K562 (cell line): ENCODE data around the gene NOA1. TPM values are rescaled to one million over a fixed set of nuclear protein-coding genes. Genes with fewer than 3 reads are reported as not detected.

Source experiments
- CEBPB ChIP-seq: fragments of 450-650 bp; IDR thresholded peaks from 2 replicates; pipeline ENCODE4 v1.6.1; 2016; ENCODE audit warnings: missing genetic modification characterization, missing compliant biosample characterization
- FOSL1 ChIP-seq: fragments of 200-800 bp; sonication (Bioruptor generic); conservative IDR thresholded peaks from 2 replicates; pipeline ENCODE4 v1.6.1; 2016; ENCODE audit warnings: missing genetic modification characterization, missing compliant biosample characterization
- NR1H2 ChIP-seq: sonication (generic); formaldehyde crosslinking; IDR thresholded peaks from 2 replicates; pipeline ENCODE4 v1.4.0; 2020; ENCODE audit warnings: mild to moderate bottlenecking, missing genetic modification reagents
- POLR2H ChIP-seq: IDR thresholded peaks from 2 replicates; pipeline ENCODE4 v1.6.1; 2016; ENCODE audit warnings: missing genetic modification characterization, low read depth, mild to moderate bottlenecking, control low read depth, missing compliant biosample characterization, moderate library complexity
- RAD51 ChIP-seq: fragments of 450-650 bp; IDR thresholded peaks from 2 replicates; pipeline ENCODE4 v1.7.1; 2016; ENCODE audit warnings: low read depth, mild to moderate bottlenecking, borderline replicate concordance
- SIRT6 ChIP-seq: IDR thresholded peaks from one replicate; pipeline ENCODE4 v1.6.1; 2012; ENCODE audit warnings: low read depth, mild to moderate bottlenecking, control low read depth, inconsistent platforms, low read length, moderate library complexity
- SMAD2 ChIP-seq: fragments of 150-350 bp; IDR thresholded peaks from 2 replicates; pipeline ENCODE4 v1.6.1; 2014; ENCODE audit warnings: low read depth, mild to moderate bottlenecking, low read length
- SPI1 ChIP-seq: IDR thresholded peaks from 2 replicates; pipeline ENCODE4 v1.6.1; 2011; ENCODE audit warnings: low read depth, low read length, control low read depth, borderline replicate concordance
- ZNF318 ChIP-seq, 2 experiments: fragments of 450-650 bp; IDR thresholded peaks; 2 replicates each; pipeline ENCODE4 v1.6.1; 2016; ENCODE audit warnings: mild to moderate bottlenecking in 2 of 2, borderline replicate concordance in 1 of 2, low read depth in 1 of 2, moderate library complexity in 1 of 2
- ZNF445 ChIP-seq: fragments of 250-450 bp; sonication (Bioruptor Pico); IDR thresholded peaks from 2 replicates; pipeline ENCODE4 v1.4.0; 2020; ENCODE audit warnings: low read depth, mild to moderate bottlenecking, moderate library complexity
- polyA plus RNA-seq, 8 experiments: library from polyadenylated mRNA; depleted of rRNA in 4 of 8; stranded (reverse) in 5 of 8; unstranded in 3 of 8; fragments of >200 nt; fragmentation: Nextera tagmentation in 2 of 8; fragmentation: Illumina TruSeq in 1 of 8; extraction: Ambion mirVana in 2 of 8; extraction: Trizol in 1 of 8; gene quantifications; 2 replicates each; pipeline versions ENCODE4 v1.2.1 to v1.2.3, GENCODE V29; 2011 to 2014; ENCODE audit warnings: inconsistent platforms in 1 of 8, missing spikeins in 1 of 8
- total RNA-seq, 7 experiments: library from RNA; depleted of rRNA in 6 of 7; stranded (reverse); fragments of >200 nt in 6 of 7; fragmentation: Illumina TruSeq in 2 of 7; extraction: Trizol in 2 of 7; gene quantifications; 2 replicates each; pipeline versions ENCODE4 v1.2.1 to v1.2.3, GENCODE V29; 2011 to 2021; ENCODE audit warnings: low replicate concordance in 1 of 7
- TF ChIP-seq, protein P1 (sequence below), 3 experiments: IDR thresholded peaks in 2 of 3; conservative IDR thresholded peaks in 1 of 3; 2 replicates each; pipeline ENCODE4 v1.5.1; 2011 to 2012; ENCODE audit warnings: low read length in 3 of 3, mild to moderate bottlenecking in 3 of 3, control low read depth in 2 of 3, improper control_type of control experiment in 1 of 3, inconsistent platforms in 1 of 3, low read depth in 1 of 3, mixed read lengths in 1 of 3, moderate library complexity in 1 of 3; ENCODE audit not compliant: insufficient read depth in 2 of 3

Gene NOA1
- total and polyA plus RNA-seq, 9 of the 15 experiments (the other 6 are each of a cell fraction or from before 2014, with no cell fraction given) = 2.6 to 26.6 (median 16.7) TPM

GRCh38 chr4:57020467-57021101 lies 43.2 kb upstream of the NOA1 start (continued):
- TF ChIP-seq ZNF318 (IDR thresholded peaks at IDR 0.05; ENCODE audit: borderline replicate concordance in 1 of 2, low read depth in 1 of 2) (no peak), CEBPB (tag) (0 out of 2 replicates have a peak, but pooled peaks have one; percentile 7), SMAD2 (no peak), POLR2H (tag) (no peak), RAD51 (no peak), FOSL1 (tag) (peak; percentile 22; the same call in 1 of the 2 replicates), SIRT6 (no peak), ZNF445 (CRISPR knock-in tag) (no peak), NR1H2 (no peak), SPI1 (no peak)
- TF ChIP-seq, protein P1, sequence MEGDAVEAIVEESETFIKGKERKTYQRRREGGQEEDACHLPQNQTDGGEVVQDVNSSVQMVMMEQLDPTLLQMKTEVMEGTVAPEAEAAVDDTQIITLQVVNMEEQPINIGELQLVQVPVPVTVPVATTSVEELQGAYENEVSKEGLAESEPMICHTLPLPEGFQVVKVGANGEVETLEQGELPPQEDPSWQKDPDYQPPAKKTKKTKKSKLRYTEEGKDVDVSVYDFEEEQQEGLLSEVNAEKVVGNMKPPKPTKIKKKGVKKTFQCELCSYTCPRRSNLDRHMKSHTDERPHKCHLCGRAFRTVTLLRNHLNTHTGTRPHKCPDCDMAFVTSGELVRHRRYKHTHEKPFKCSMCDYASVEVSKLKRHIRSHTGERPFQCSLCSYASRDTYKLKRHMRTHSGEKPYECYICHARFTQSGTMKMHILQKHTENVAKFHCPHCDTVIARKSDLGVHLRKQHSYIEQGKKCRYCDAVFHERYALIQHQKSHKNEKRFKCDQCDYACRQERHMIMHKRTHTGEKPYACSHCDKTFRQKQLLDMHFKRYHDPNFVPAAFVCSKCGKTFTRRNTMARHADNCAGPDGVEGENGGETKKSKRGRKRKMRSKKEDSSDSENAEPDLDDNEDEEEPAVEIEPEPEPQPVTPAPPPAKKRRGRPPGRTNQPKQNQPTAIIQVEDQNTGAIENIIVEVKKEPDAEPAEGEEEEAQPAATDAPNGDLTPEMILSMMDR (IDR thresholded peaks at IDR 0.05 in 2 of 3, conservative IDR thresholded peaks at IDR 0.05 in 1 of 3; ENCODE audit: insufficient read depth in 2 of 3, low read depth in 1 of 3, low read length in 3 of 3) = no peak
